ENCODE results near the gene TMEM214.

TMEM214 gene

GRCh38 chr2:27089111-27089954 lies 56.6 kb downstream of the TMEM214 start:
- no peak for DNase-seq (ENCODE audit: low read depth, low spot score)
- H3K4me3 ChIP-seq (ENCODE audit: low read length): no peak overlapping the region

All from Jurkat, Clone E6-1 (cell line).